Islet precursor cell (in vitro differentiated cells): ENCODE data around the gene LRRC3B.

ENCODE experiments used
- DNase-seq: peaks from one replicate; pipeline ENCODE4 v3.0.0-alpha.2; 2018

The LRRC3B gene

GRCh38 chr3:26631390-26631738, 8.8 kb downstream of the LRRC3B start:
- DNase-seq, result no peak

GRCh38 chr3:26634601-26635000, 12.0 kb downstream of the LRRC3B start:
- no peak for DNase-seq

GRCh38 chr3:26636096-26636727, 13.6 kb downstream of the LRRC3B start:
- no peak for DNase-seq

- no peak for DNase-seq
These were observed 15.1 kb downstream of the LRRC3B start for GRCh38 chr3:26637698-26638097.

- DNase-seq, result no peak
These were observed 15.5 kb downstream of the LRRC3B start for GRCh38 chr3:26638113-26638512.

GRCh38 chr3:26639339-26639738, 16.8 kb downstream of the LRRC3B start:
- no peak for DNase-seq

- DNase-seq, result no peak
These were observed 24.5 kb downstream of the LRRC3B start for GRCh38 chr3:26647078-26647477.

- DNase-seq, result no peak
These were observed 25.9 kb downstream of the LRRC3B start for GRCh38 chr3:26648461-26648860.

GRCh38 chr3:26652164-26652563, 29.6 kb downstream of the LRRC3B start:
- DNase-seq, result no peak

GRCh38 chr3:26653811-26654425, 31.3 kb downstream of the LRRC3B start:
- no peak for DNase-seq

- DNase-seq, result no peak
These were observed 32.7 kb downstream of the LRRC3B start for GRCh38 chr3:26655231-26655630.

- no peak for DNase-seq
These were observed 34.9 kb downstream of the LRRC3B start for GRCh38 chr3:26657348-26657976.

GRCh38 chr3:26668171-26668570, 45.6 kb downstream of the LRRC3B start:
- DNase-seq, result no peak

- no peak for DNase-seq
These were observed 46.1 kb downstream of the LRRC3B start for GRCh38 chr3:26668696-26669095.

GRCh38 chr3:26675336-26675735, 52.8 kb downstream of the LRRC3B start:
- no peak for DNase-seq

GRCh38 chr3:26681632-26682031, 59.1 kb downstream of the LRRC3B start:
- no peak for DNase-seq

GRCh38 chr3:26682406-26682805, 59.8 kb downstream of the LRRC3B start:
- DNase-seq, result no peak

- DNase-seq, result no peak
These were observed 61.3 kb downstream of the LRRC3B start for GRCh38 chr3:26683902-26684301.

GRCh38 chr3:26687466-26687865, 64.9 kb downstream of the LRRC3B start:
- no peak for DNase-seq

GRCh38 chr3:26699553-26699952, 77.0 kb downstream of the LRRC3B start:
- DNase-seq, result no peak

GRCh38 chr3:26703519-26703918, 80.9 kb downstream of the LRRC3B start:
- DNase-seq, result no peak

- DNase-seq, result no peak
These were observed 82.2 kb downstream of the LRRC3B start for GRCh38 chr3:26704736-26705135.

- no peak for DNase-seq
These were observed 85.9 kb downstream of the LRRC3B start for GRCh38 chr3:26708501-26708900.

- no peak for DNase-seq
These were observed 89.8 kb downstream of the LRRC3B start for GRCh38 chr3:26712211-26713026.
